Measurements from ENCODE around the gene PRR23E. TPM values are rescaled to one million over a fixed set of nuclear protein-coding genes. Genes with fewer than 3 reads are reported as not detected.

Gene PRR23E
- total RNA-seq, 4 donors from 2014 or later: not detected

DNA sequence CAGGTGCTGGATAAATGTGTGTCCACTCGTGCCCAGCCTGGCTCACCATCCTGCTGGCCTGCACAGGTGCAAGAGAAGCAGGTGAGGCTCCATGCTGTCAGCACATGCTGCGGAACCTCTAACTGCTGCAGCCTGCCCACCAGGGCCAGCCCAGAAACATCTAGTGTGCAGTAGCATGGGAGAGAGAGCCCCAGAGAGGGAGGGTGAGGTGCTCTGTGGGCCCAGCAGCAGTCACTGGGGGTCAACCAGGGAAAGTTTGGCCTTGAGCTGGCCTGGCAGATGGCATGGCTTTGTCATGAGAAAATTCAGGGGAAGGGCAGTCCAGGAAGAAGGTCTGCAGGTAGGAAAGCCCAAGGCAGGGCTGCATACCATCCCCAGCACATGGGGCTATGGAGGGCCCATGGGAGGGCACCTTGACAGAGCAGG, 18.2 kb upstream of the PRR23E start:
- peaks cover 0 to 54% (median 0%) of the 10 kb centered on the region in 4 donors for H3K27me3 ChIP-seq
- intact Hi-C loops (cut with DNase I): no loop called here
- DNase-seq: no peak
- H3K4me3 ChIP-seq: no peak overlapping the region
- H3K4me1 ChIP-seq: peaks cover 0 to 3% (median 0%) of the 10 kb centered on the region in 3 donors
- 80% methylated on average over 1 of the region's 2 CpGs; no CpG with 5 or more reads in 1 of the 2 donors for WGBS, 2 donors
- H3K9me3 ChIP-seq: no peaks in the 10 kb centered on the region
- TF ChIP-seq POLR2A (IDR thresholded peaks at IDR 0.05): no peak
- TF ChIP-seq, protein P1, sequence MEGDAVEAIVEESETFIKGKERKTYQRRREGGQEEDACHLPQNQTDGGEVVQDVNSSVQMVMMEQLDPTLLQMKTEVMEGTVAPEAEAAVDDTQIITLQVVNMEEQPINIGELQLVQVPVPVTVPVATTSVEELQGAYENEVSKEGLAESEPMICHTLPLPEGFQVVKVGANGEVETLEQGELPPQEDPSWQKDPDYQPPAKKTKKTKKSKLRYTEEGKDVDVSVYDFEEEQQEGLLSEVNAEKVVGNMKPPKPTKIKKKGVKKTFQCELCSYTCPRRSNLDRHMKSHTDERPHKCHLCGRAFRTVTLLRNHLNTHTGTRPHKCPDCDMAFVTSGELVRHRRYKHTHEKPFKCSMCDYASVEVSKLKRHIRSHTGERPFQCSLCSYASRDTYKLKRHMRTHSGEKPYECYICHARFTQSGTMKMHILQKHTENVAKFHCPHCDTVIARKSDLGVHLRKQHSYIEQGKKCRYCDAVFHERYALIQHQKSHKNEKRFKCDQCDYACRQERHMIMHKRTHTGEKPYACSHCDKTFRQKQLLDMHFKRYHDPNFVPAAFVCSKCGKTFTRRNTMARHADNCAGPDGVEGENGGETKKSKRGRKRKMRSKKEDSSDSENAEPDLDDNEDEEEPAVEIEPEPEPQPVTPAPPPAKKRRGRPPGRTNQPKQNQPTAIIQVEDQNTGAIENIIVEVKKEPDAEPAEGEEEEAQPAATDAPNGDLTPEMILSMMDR (IDR thresholded peaks at IDR 0.05): no peak
- no peak overlapping the region for H3K27ac ChIP-seq
- no peaks in the 10 kb centered on the region for H3K36me3 ChIP-seq

DNA sequence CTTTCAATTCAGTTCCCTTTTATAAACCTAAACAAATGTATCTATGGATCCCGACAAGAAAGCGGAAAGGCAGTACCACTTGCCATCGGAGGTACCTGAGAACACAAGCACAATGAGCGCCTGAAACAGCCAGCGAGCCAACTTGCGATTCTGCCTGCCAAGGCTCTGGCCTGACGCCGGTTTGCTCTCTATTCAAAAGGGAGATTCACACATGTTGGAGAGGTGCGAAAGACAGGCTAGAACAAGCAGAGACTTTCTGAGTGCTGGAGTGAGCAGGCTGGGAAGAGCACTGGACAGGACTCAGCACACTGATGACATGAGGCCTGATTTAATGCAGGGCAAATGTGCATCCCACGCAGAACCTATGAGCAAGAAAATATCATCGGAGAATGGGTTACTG, 17.7 kb upstream of the PRR23E start:
- no peak for DNase-seq
- WGBS, 2 donors: 51 to 65% methylated on average over 11 of the region's 11 CpGs
- intact Hi-C loops (cut with DNase I): no loop called here

DNA sequence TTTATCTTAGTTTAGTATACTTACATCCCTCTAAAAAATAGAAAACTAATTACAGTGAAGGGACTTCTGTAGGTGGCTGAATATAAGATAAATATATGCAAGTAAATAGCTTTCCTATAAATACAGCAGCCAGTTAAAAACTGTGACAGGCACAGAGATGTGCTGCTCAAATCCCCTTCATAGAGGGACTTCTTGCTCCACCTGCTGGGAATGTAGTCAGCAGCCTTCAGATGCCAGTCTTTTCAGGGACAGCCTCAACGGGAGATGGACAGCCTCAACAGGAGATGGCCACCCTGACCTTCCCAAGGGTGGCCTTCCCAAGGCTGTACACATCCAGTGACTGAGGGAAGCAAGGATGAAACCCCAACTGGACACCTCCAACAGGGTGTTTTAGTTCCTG, 15.7 kb upstream of the PRR23E start:
- no peak overlapping the region for H3K4me3 ChIP-seq
- no peaks in the 10 kb centered on the region for H3K36me3 ChIP-seq
- no peak overlapping the region for H3K27ac ChIP-seq
- no peaks in the 10 kb centered on the region for H3K9me3 ChIP-seq
- H3K4me1 ChIP-seq: peaks cover 0 to 3% (median 0%) of the 10 kb centered on the region in 3 donors
- intact Hi-C loops (cut with DNase I): no loop called here
- peaks cover 0 to 30% (median 0%) of the 10 kb centered on the region in 4 donors for H3K27me3 ChIP-seq
- DNase-seq: no peak
- 60 to 78% methylated on average over 1 of the region's 1 CpG for WGBS, 2 donors
- TF ChIP-seq, protein P1 (IDR thresholded peaks at IDR 0.05): peak in 3 of 6 experiments; percentile 13 to 25 (median 24)
- no peak for TF ChIP-seq POLR2A (IDR thresholded peaks at IDR 0.05)

More for the DNA sequence above, 17.7 kb upstream of the PRR23E start:
- Histone ChIP-seq H3K27ac (no peak overlapping the region), H3K27me3 (peaks cover 0 to 49% (median 0%) of the 10 kb centered on the region in 4 donors), H3K4me1 (peaks cover 0 to 3% (median 0%) of the 10 kb centered on the region in 3 donors), H3K36me3 (no peaks in the 10 kb centered on the region), H3K4me3 (no peak overlapping the region), H3K9me3 (no peaks in the 10 kb centered on the region)
- TF ChIP-seq, protein P1 (IDR thresholded peaks at IDR 0.05): no peak
- TF ChIP-seq POLR2A (IDR thresholded peaks at IDR 0.05): no peak

DNA sequence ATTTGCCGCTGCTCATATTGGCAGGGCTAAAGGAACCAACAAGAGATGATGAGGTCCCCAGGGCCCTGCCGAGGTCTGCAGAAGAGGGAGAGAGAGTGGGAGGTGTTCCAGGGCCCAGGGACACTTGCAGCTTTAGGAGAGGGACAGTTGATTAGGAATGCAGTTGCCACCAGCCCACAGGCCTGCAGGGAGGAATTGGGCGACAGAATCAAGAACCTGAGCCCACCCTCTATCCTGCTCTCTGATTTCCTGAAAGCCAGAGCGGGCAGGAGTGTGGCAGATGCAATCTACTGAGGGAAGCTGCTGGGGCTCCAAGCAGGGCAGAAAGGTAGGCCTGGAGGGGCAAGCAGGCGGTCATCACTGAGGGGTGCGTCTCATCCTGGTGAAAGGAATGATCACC, 12.1 kb upstream of the PRR23E start:
- Histone ChIP-seq H3K36me3 (no peaks in the 10 kb centered on the region), H3K4me1 (no peaks in the 10 kb centered on the region), H3K9me3 (no peaks in the 10 kb centered on the region), H3K4me3 (no peak overlapping the region), H3K27me3 (no peaks in the 10 kb centered on the region), H3K27ac (no peak overlapping the region)
- intact Hi-C loops (cut with DNase I): no loop called here
- 82 to 86% methylated on average over 3 to 4 of the region's 6 CpGs for WGBS, 2 donors
- DNase-seq: no peak
- TF ChIP-seq POLR2A (IDR thresholded peaks at IDR 0.05): no peak
- TF ChIP-seq, protein P1 (IDR thresholded peaks at IDR 0.05): no peak

DNA sequence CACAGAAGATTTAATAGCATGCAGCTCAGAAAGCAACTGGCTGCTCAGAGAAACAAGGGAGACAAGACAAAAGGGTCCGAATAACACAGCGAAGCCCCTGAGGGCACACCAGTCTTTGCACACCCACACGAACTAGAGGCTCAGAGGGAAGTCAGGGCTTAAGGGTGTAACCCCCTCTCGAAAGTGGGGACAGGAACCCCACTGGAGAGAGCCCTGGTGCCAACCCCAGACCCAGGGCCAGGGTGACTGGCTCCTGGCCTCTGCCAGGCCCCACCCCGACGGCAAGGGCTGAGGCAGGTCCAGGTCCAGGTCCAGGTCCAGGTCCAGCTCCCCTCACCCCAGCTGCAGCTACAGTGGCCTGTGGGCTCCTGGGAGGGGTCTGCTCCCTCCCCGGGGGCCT, 10.5 kb upstream of the PRR23E start:
- Histone ChIP-seq H3K27ac (no peak overlapping the region), H3K4me3 (no peak overlapping the region), H3K36me3 (no peaks in the 10 kb centered on the region), H3K9me3 (no peaks in the 10 kb centered on the region), H3K27me3 (no peaks in the 10 kb centered on the region), H3K4me1 (no peaks in the 10 kb centered on the region)
- 53 to 54% methylated on average over 4 of the region's 7 CpGs for WGBS, 2 donors
- DNase-seq: no peak
- no peak for TF ChIP-seq POLR2A (IDR thresholded peaks at IDR 0.05)
- intact Hi-C loops (cut with DNase I): no loop called here

Data from esophagus squamous epithelium (tissue), 5 donors.